IPS-20b (cell line): Measurements from ENCODE around the gene SYTL1.

Experiments
- H3K27ac ChIP-seq: one replicate; pipeline ENCODE4 v1.5.1; 2013; ENCODE audit warnings: low read length
- H3K27me3 ChIP-seq: 2 replicates; pipeline ENCODE4 v1.6.1; 2013; ENCODE audit warnings: mild to moderate bottlenecking, low read length, inconsistent platforms; ENCODE audit not compliant: insufficient read depth
- H3K36me3 ChIP-seq: 2 replicates; pipeline ENCODE4 v1.6.1; 2013; ENCODE audit warnings: low read depth, mild to moderate bottlenecking, inconsistent platforms, low read length, moderate library complexity; ENCODE audit not compliant: insufficient read depth
- H3K4me1 ChIP-seq: 2 replicates; pipeline ENCODE4 v1.6.1; 2013; ENCODE audit warnings: mild to moderate bottlenecking, control low read depth, inconsistent platforms, low read length, moderate library complexity; ENCODE audit not compliant: insufficient read depth
- H3K4me3 ChIP-seq: 2 replicates; pipeline ENCODE4 v1.5.1; 2013; ENCODE audit warnings: mild to moderate bottlenecking, low read length, inconsistent platforms
- H3K9ac ChIP-seq: 2 replicates; pipeline ENCODE4 v1.6.1; 2013; ENCODE audit warnings: low read depth, mild to moderate bottlenecking, inconsistent platforms, low read length, moderate library complexity
- H3K9me3 ChIP-seq: 2 replicates; pipeline ENCODE4 v1.6.1; 2013; ENCODE audit warnings: mild to moderate bottlenecking, low read depth, low read length, inconsistent platforms; ENCODE audit not compliant: insufficient read depth

Gene SYTL1

GRCh38 chr1:27398405-27399149 is 56.8 kb downstream of the SYTL1 start:
- Histone ChIP-seq H3K36me3 (no peaks in the 10 kb centered on the region), H3K4me1 (peaks cover 15% of the 10 kb centered on the region; the same call in 1 of the 2 replicates), H3K9ac (no peak overlapping the region; the same call in 1 of the 2 replicates), H3K9me3 (no peaks in the 10 kb centered on the region), H3K4me3 (no peak overlapping the region), H3K27ac (no peak overlapping the region), H3K27me3 (no peaks in the 10 kb centered on the region)

- H3K9ac ChIP-seq = no peak overlapping the region; the same call in 1 of the 2 replicates
- no peaks in the 10 kb centered on the region for H3K27me3 ChIP-seq
- no peaks in the 10 kb centered on the region for H3K9me3 ChIP-seq
- no peak overlapping the region for H3K27ac ChIP-seq
- peaks cover 15% of the 10 kb centered on the region; the same call in 1 of the 2 replicates for H3K4me1 ChIP-seq
- H3K36me3 ChIP-seq = no peaks in the 10 kb centered on the region
- no peak overlapping the region for H3K4me3 ChIP-seq
These were observed 57.6 kb downstream of the SYTL1 start for GRCh38 chr1:27399251-27400025.

GRCh38 chr1:27400082-27400962 is 58.5 kb downstream of the SYTL1 start:
- Histone ChIP-seq H3K27me3 (no peaks in the 10 kb centered on the region), H3K4me3 (no peak overlapping the region), H3K27ac (no peak overlapping the region), H3K4me1 (peaks cover 22% of the 10 kb centered on the region; the same call in 1 of the 2 replicates), H3K9me3 (no peaks in the 10 kb centered on the region), H3K36me3 (no peaks in the 10 kb centered on the region), H3K9ac (no peak overlapping the region)

GRCh38 chr1:27400963-27401341 is 59.1 kb downstream of the SYTL1 start:
- Histone ChIP-seq H3K27ac (no peak overlapping the region), H3K4me1 (peaks cover 25% of the 10 kb centered on the region; the same call in 1 of the 2 replicates), H3K9me3 (no peaks in the 10 kb centered on the region), H3K4me3 (no peak overlapping the region), H3K9ac (no peak overlapping the region), H3K36me3 (no peaks in the 10 kb centered on the region), H3K27me3 (no peaks in the 10 kb centered on the region)

- Histone ChIP-seq H3K36me3 (peaks cover 6% of the 10 kb centered on the region), H3K27ac (no peak overlapping the region), H3K9me3 (no peaks in the 10 kb centered on the region), H3K4me3 (no peak overlapping the region), H3K9ac (no peak overlapping the region), H3K4me1 (peaks cover 33% of the 10 kb centered on the region; the same call in 1 of the 2 replicates), H3K27me3 (no peaks in the 10 kb centered on the region)
These were observed 60.5 kb downstream of the SYTL1 start for GRCh38 chr1:27402349-27402754.

- Histone ChIP-seq H3K36me3 (peaks cover 14% of the 10 kb centered on the region), H3K9ac (peak overlapping the region; percentile 21; the same call in 1 of the 2 replicates), H3K9me3 (no peaks in the 10 kb centered on the region), H3K27ac (peak overlapping the region; percentile 37), H3K4me3 (no peak overlapping the region), H3K4me1 (peaks cover 29% of the 10 kb centered on the region; the same call in 1 of the 2 replicates), H3K27me3 (no peaks in the 10 kb centered on the region)
These were observed 61.4 kb downstream of the SYTL1 start for GRCh38 chr1:27403065-27403726.
